HEK293T (cell line): ENCODE results near the gene PHACTR3.

Experiments
- CTCF ChIA-PET: fragments of 350-600 bp; formaldehyde crosslinking; extraction: SDS; loops from one replicate; lab custom pipeline; 2021; ENCODE audit warnings: antibody characterized with exemption, inconsistent platforms; lab: Yijun Ruan, JAX
- POLR2A ChIA-PET: fragments of 350-600 bp; formaldehyde crosslinking; extraction: SDS; loops from one replicate; lab custom pipeline; 2020; ENCODE audit warnings: antibody characterized with exemption, inconsistent platforms; lab: Yijun Ruan, JAX
- DNase-seq: peaks from one replicate; pipeline ENCODE4 v3.0.0; 2012; ENCODE audit warnings: mixed read lengths; ENCODE audit errors: extremely low spot score
- ARNT ChIP-seq: fragments of 450-650 bp; IDR thresholded peaks from 2 replicates; pipeline ENCODE4 v1.6.1; 2017; ENCODE audit warnings: mild to moderate bottlenecking
- BHLHE40 ChIP-seq: fragments of 450-650 bp; IDR thresholded peaks from 2 replicates; pipeline ENCODE4 v1.6.1; 2016; ENCODE audit warnings: mild to moderate bottlenecking, moderate library complexity, borderline replicate concordance
- CTBP1 ChIP-seq: fragments of 450-650 bp; IDR thresholded peaks from 2 replicates; pipeline ENCODE4 v1.6.1; 2016; ENCODE audit warnings: borderline replicate concordance
- ELF4 ChIP-seq: fragments of 450-650 bp; IDR thresholded peaks from 2 replicates; pipeline ENCODE4 v1.6.1; 2017; ENCODE audit warnings: antibody characterized with exemption
- FOXA1 ChIP-seq: fragments of 450-650 bp; IDR thresholded peaks from 2 replicates; pipeline ENCODE4 v1.6.1; 2016; ENCODE audit warnings: mild to moderate bottlenecking
- FOXK2 ChIP-seq: fragments of 450-650 bp; IDR thresholded peaks from 2 replicates; pipeline ENCODE4 v1.6.1; 2016; ENCODE audit warnings: mild to moderate bottlenecking
- FOXM1 ChIP-seq: fragments of 450-650 bp; IDR thresholded peaks from 2 replicates; pipeline ENCODE4 v1.6.1; 2017; ENCODE audit warnings: mild to moderate bottlenecking, borderline replicate concordance
- HDGF ChIP-seq: fragments of 450-650 bp; IDR thresholded peaks from 2 replicates; pipeline ENCODE4 v1.6.1; 2017; ENCODE audit warnings: antibody characterized with exemption, borderline replicate concordance
- L3MBTL2 ChIP-seq: fragments of 450-650 bp; conservative IDR thresholded peaks from 2 replicates; pipeline ENCODE4 v1.6.1; 2016; ENCODE audit warnings: mild to moderate bottlenecking
- LEF1 ChIP-seq: fragments of 450-650 bp; IDR thresholded peaks from 2 replicates; pipeline ENCODE4 v1.6.1; 2017; ENCODE audit warnings: mild to moderate bottlenecking, borderline replicate concordance
- NFRKB ChIP-seq: fragments of 450-650 bp; IDR thresholded peaks from 2 replicates; pipeline ENCODE4 v1.6.1; 2016; ENCODE audit warnings: mild to moderate bottlenecking, moderate library complexity
- SP1 ChIP-seq: fragments of 450-650 bp; IDR thresholded peaks from 2 replicates; pipeline ENCODE4 v1.6.1; 2017
- SUZ12 ChIP-seq: fragments of 450-650 bp; IDR thresholded peaks from 2 replicates; pipeline ENCODE4 v1.6.1; 2016; ENCODE audit warnings: mild to moderate bottlenecking
- TARDBP ChIP-seq: fragments of 450-650 bp; IDR thresholded peaks from 2 replicates; pipeline ENCODE4 v1.6.1; 2016
- ZNF384 ChIP-seq: fragments of 450-650 bp; IDR thresholded peaks from 2 replicates; pipeline ENCODE4 v1.6.1; 2016
- TF ChIP-seq, protein P1 (sequence below): fragments of 450-650 bp; IDR thresholded peaks from 2 replicates; pipeline ENCODE4 v1.6.1; 2016

PHACTR3 gene

DNA sequence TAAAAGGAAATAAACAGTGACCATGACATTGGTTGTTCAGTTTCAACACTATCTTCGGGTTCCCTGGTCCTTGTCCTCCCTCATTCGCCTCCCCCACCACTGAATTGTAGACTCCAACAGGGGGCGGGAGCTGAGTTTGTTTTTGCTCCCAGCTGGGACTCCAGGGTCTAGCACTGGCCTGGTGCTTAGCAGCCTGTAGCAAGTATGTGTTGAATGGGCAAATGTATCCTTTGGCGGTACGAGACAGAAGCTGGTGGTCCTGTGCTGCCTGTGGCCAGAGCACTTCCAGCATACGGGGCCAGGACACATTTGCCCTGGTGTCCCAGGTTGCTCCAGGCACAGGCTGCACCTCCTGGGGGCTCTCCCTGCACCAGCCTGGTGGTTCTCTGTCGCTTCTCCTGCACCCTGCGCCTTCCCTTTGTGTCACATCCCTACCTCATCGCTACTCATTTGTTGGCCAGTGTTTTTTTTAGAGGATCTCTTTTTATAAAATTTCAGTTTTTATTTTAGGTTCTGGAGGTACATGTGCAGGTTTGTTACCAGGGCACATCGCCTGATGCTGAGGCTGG is 40.1 kb downstream of the PHACTR3 start:
- ChIA-PET POLR2A (no interaction called here), CTCF (no interaction called here)
- TF ChIP-seq FOXK2 (no peak), FOXM1 (no peak), ELF4 (no peak), ARNT (no peak), NFRKB (no peak), BHLHE40 (no peak), L3MBTL2 (no peak), ZNF384 (no peak), SUZ12 (no peak), FOXA1 (no peak), CTBP1 (no peak), SP1 (no peak), LEF1 (no peak), TARDBP (no peak)
- TF ChIP-seq, protein P1, sequence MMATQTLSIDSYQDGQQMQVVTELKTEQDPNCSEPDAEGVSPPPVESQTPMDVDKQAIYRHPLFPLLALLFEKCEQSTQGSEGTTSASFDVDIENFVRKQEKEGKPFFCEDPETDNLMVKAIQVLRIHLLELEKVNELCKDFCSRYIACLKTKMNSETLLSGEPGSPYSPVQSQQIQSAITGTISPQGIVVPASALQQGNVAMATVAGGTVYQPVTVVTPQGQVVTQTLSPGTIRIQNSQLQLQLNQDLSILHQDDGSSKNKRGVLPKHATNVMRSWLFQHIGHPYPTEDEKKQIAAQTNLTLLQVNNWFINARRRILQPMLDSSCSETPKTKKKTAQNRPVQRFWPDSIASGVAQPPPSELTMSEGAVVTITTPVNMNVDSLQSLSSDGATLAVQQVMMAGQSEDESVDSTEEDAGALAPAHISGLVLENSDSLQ: no peak
- no peak for DNase-seq

DNA sequence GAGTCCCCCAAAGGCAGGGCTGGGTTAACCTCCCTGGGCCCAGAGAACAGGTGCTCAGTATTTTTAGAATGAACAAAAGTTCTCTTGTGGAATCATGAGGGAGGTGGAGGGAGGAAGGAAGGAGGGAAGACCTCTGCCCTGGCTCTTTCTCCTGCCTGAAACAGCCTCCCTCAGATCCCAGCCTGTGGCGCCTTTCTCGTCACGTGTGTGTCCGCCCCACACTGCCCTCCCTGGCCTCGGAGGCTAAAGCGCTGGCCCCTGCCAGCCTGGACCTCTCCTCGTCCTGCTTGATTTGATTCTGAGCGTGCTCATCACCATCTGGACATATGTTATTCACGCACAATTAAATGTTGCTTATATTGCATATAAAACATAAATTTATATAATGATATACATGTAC is 40.9 kb downstream of the PHACTR3 start:
- TF ChIP-seq CTBP1: no peak
- no peak for TF ChIP-seq TARDBP
- no peak for TF ChIP-seq FOXK2
- no peak for TF ChIP-seq SUZ12
- no peak for TF ChIP-seq NFRKB
- TF ChIP-seq, protein P1: no peak
- TF ChIP-seq LEF1: no peak
- TF ChIP-seq HDGF: no peak
- TF ChIP-seq BHLHE40: no peak
- TF ChIP-seq FOXA1: no peak
- TF ChIP-seq ZNF384: no peak
- TF ChIP-seq ELF4: no peak
- TF ChIP-seq ARNT: no peak
- TF ChIP-seq FOXM1: no peak
- no peak for TF ChIP-seq L3MBTL2
- no peak for TF ChIP-seq SP1
- ChIA-PET CTCF (no interaction called here), POLR2A (no interaction called here)
- no peak for DNase-seq

DNA sequence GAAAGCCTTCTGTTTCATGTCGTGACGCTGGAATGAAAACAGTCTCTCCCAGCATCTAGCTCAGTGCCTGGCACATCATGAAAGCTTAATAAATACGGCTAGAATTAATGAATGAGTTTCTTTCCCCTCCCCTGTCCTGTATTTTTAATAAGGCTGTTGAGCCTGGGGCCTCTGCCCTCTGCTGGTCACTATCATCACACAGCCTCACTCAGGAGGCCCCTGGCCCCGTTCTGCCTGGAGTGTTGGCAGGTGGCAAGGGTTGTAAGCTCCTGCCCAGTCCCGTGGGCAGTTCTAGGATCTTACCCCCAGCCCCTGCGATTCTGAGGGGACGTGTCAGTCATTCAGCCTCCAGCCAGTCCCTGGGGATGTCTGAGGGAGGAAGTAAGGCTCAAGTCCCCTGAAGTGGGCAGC is 41.4 kb downstream of the PHACTR3 start:
- TF ChIP-seq FOXA1 (no peak), FOXK2 (no peak), LEF1 (no peak), FOXM1 (no peak), TARDBP (no peak), SUZ12 (no peak), ZNF384 (no peak), SP1 (no peak)
- ChIA-PET CTCF (no interaction called here), POLR2A (no interaction called here)
- DNase-seq: no peak

DNA sequence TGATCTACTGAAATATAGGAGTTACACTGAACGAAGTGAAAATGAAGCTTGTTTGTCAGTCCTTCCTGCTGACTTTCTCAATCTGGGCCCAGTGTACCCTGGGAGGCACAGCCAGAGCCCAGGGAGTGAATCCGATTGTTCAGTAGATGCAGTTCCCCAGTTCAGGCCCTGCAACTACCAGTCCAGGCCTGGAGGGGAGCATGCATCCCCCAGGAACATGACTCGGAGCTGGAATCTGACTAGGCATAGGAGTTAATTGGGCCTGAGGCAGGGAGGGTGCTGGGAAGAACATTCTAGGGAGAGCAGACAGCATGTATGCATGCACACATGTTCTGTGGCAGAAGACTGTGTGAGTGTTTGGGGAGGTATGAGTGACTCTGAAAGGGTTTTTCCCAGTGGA is 42.1 kb downstream of the PHACTR3 start:
- ChIA-PET CTCF (no interaction called here), POLR2A (no interaction called here)
- TF ChIP-seq FOXA1 (no peak), SUZ12 (no peak), ARNT (no peak), L3MBTL2 (no peak), SP1 (no peak), ELF4 (no peak)
- TF ChIP-seq, protein P1: no peak
- DNase-seq: no peak

DNA sequence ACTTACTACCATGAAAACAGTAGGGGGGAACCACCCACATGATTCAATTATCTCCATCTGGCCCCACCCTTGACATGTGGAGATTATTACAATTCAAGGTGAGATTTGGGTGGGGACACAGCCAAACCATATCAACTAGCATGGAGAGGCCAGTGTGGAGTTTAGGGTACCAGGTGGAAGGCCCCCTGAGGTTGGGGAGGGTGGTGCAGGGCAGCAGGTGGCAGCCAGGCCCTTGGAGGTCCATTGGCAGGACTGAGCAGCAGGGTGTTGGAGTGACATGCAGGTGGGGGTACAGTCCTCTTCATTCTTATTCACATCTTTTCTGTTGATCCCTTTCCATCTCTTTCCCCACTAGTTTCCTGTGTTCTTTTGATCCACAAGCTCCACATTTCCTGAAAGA is 42.9 kb downstream of the PHACTR3 start:
- POLR2A ChIA-PET: no interaction called here
- TF ChIP-seq SUZ12: no peak
- TF ChIP-seq HDGF: no peak
- TF ChIP-seq ZNF384: no peak
- no peak for TF ChIP-seq FOXA1
- TF ChIP-seq NFRKB: no peak
- TF ChIP-seq ARNT: no peak
- TF ChIP-seq TARDBP: no peak
- no peak for TF ChIP-seq FOXK2
- no peak for TF ChIP-seq L3MBTL2
- TF ChIP-seq, protein P1: no peak
- TF ChIP-seq FOXM1: no peak
- no peak for TF ChIP-seq LEF1
- no peak for TF ChIP-seq BHLHE40
- TF ChIP-seq ELF4: no peak
- no peak for TF ChIP-seq CTBP1

DNA sequence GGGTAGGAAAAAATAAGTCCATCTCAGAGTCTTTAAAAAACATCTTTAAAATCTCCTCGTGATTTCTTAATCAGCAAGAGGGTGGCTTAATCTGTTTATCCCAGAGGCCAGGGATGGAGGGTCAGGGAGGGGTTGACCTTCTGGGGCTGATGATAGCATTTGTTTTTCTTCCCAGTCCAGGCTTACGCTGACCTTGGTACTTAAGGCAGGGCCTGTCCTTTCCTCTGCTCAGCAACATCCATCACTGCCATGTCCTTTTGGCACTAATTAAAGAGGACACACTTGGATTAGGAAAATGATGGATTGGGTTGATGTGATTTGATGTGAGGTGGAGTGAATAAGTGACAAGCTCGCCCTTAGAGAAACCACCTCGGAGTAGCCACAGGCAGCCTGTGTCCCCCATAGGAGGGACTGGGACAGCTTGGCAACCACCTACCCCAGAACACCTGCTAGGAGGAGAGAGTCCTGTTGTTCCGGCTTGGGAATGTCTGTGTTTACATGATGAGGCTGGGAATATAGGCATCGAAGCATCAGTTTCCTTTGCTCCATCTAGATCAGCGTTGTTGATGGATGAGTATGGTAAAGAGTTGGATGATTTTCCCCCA is 44.2 kb downstream of the PHACTR3 start:
- DNase-seq: no peak
- TF ChIP-seq TARDBP: no peak
- no peak for TF ChIP-seq SP1
- no peak for TF ChIP-seq FOXM1
- no peak for TF ChIP-seq CTBP1
- TF ChIP-seq FOXA1: no peak
- TF ChIP-seq NFRKB: no peak
- no peak for TF ChIP-seq BHLHE40
- TF ChIP-seq ARNT: no peak
- TF ChIP-seq, protein P1: no peak
- no peak for TF ChIP-seq ELF4
- TF ChIP-seq HDGF: no peak
- no peak for TF ChIP-seq SUZ12
- TF ChIP-seq L3MBTL2: no peak
- CTCF ChIA-PET: no interaction called here
- POLR2A ChIA-PET: no interaction called here

More for the DNA sequence above, 42.9 kb downstream of the PHACTR3 start:
- no peak for DNase-seq
- CTCF ChIA-PET: no interaction called here
